ENCODE results near the gene RBFA.

DNA sequence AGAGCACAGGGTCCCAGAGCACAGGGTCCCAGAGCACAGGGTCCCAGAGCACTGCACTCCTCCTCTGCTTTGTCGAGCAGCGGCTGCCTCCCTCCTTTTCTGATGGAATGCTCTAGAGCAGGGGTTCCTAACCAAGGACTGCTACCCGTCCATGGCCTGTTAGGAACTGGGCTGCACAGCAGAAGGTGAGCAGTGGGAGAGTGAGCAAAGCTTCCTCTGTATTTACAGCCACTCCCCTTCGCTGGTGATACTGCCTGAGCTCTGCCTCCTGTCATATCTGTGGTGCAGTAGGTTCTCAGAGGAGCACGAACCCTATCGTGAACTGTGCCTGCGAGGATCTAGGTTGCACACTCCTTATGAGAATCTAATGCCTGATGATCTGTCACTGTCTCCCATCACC is 41.7 kb downstream of the RBFA start:
- TF ChIP-seq, protein P1, sequence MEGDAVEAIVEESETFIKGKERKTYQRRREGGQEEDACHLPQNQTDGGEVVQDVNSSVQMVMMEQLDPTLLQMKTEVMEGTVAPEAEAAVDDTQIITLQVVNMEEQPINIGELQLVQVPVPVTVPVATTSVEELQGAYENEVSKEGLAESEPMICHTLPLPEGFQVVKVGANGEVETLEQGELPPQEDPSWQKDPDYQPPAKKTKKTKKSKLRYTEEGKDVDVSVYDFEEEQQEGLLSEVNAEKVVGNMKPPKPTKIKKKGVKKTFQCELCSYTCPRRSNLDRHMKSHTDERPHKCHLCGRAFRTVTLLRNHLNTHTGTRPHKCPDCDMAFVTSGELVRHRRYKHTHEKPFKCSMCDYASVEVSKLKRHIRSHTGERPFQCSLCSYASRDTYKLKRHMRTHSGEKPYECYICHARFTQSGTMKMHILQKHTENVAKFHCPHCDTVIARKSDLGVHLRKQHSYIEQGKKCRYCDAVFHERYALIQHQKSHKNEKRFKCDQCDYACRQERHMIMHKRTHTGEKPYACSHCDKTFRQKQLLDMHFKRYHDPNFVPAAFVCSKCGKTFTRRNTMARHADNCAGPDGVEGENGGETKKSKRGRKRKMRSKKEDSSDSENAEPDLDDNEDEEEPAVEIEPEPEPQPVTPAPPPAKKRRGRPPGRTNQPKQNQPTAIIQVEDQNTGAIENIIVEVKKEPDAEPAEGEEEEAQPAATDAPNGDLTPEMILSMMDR (IDR thresholded peaks at IDR 0.05), result no peak
- no peak for TF ChIP-seq POLR2A (IDR thresholded peaks at IDR 0.05)
